Keratinocyte (primary cell): Measurements from ENCODE around the gene UBXN7.

ENCODE experiments used
- EZH2 ChIP-seq: IDR thresholded peaks from one replicate; pipeline ENCODE4 v1.6.1; 2012; ENCODE audit warnings: inconsistent platforms, mild to moderate bottlenecking, low read length, moderate library complexity
- TF ChIP-seq, protein P1 (sequence below), 3 experiments: IDR thresholded peaks in 1 of 3; conservative IDR thresholded peaks in 1 of 3; optimal IDR thresholded peaks in 1 of 3; 2 replicates in 2 of 3; 3 replicates in 1 of 3; pipeline versions ENCODE3 to v1.5.1; 2011; ENCODE audit warnings: low read length in 3 of 3, mild to moderate bottlenecking in 3 of 3, moderate library complexity in 2 of 3, control low read depth in 1 of 3, inconsistent platforms in 1 of 3; ENCODE audit not compliant: insufficient read depth in 2 of 3; ENCODE audit errors: extremely low read depth in 1 of 3

DNA sequence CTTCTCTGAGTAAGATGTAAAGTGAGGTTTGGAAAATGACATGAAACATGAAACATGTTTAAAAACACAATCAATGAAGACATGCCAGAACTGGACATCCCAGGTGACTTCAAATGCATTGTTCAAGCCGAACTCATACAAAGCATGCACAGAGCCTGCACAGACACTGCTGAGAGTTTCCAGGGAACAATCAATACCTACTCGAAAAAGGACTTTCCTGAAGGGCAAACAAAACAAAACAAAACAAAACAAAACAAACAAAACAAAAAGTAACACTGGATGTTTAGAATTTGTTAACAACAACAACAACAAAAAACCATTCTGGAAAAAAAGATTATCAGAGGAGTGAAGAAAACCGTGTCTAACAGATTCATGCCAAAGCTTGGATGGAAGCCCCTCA lies 83.5 kb downstream of the UBXN7 start:
- TF ChIP-seq, protein P1, sequence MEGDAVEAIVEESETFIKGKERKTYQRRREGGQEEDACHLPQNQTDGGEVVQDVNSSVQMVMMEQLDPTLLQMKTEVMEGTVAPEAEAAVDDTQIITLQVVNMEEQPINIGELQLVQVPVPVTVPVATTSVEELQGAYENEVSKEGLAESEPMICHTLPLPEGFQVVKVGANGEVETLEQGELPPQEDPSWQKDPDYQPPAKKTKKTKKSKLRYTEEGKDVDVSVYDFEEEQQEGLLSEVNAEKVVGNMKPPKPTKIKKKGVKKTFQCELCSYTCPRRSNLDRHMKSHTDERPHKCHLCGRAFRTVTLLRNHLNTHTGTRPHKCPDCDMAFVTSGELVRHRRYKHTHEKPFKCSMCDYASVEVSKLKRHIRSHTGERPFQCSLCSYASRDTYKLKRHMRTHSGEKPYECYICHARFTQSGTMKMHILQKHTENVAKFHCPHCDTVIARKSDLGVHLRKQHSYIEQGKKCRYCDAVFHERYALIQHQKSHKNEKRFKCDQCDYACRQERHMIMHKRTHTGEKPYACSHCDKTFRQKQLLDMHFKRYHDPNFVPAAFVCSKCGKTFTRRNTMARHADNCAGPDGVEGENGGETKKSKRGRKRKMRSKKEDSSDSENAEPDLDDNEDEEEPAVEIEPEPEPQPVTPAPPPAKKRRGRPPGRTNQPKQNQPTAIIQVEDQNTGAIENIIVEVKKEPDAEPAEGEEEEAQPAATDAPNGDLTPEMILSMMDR (optimal IDR thresholded peaks at IDR 0.05 in 1 of 3, IDR thresholded peaks at IDR 0.05 in 1 of 3, conservative IDR thresholded peaks at IDR 0.05 in 1 of 3; ENCODE audit: extremely low read depth in 1 of 3, insufficient read depth in 2 of 3, low read length in 3 of 3) = no peak
- no peak for TF ChIP-seq EZH2
